Left kidney (tissue), 2 donors: Measurements from ENCODE around the gene ATP9A. TPM values are rescaled to one million over a fixed set of nuclear protein-coding genes. Genes with fewer than 3 reads are reported as not detected.

Experiments used
- DNase-seq: peaks from one replicate; pipeline ENCODE4 v3.0.0-alpha.2; 2013
- polyA plus RNA-seq: library from polyadenylated mRNA; unstranded; fragments of 120-200 nt; gene quantifications from one replicate; pipeline ENCODE4 v1.2.1, GENCODE V29; 2013; ENCODE audit not compliant: insufficient read length

The ATP9A gene
- polyA plus RNA-seq, 1 donor, result 62.4 TPM

GRCh38 chr20:51554538-51555165 is 213.5 kb downstream of the ATP9A start:
- DNase-seq, result no peak

GRCh38 chr20:51553897-51554486 is 214.2 kb downstream of the ATP9A start:
- DNase-seq, result no peak

GRCh38 chr20:51551186-51551585 is 217.0 kb downstream of the ATP9A start:
- no peak for DNase-seq

- no peak for DNase-seq
Measured at GRCh38 chr20:51549474-51549873, 218.7 kb downstream of the ATP9A start.

- DNase-seq, result no peak
Measured at GRCh38 chr20:51547951-51548350, 220.2 kb downstream of the ATP9A start.

Other genes starting within 250 kb of the ATP9A start
- gene NFATC2, start 225.7 kb downstream of the ATP9A start, polyA plus RNA-seq, result 1.6 TPM
- 16.3 TPM for gene SALL4, start 34.1 kb upstream of the ATP9A start, polyA plus RNA-seq